Panc1 (cell line): ENCODE data around the gene PRRX2. TPM values are rescaled to one million over a fixed set of nuclear protein-coding genes. Genes with fewer than 3 reads are reported as not detected.
"Not testable (repeated sequence)": the region's sequence is repeated elsewhere in the genome, so short reads cannot be mapped to it uniquely, and the experiment has no call there.

ENCODE experiments used
- ATAC-seq: fragments of 200-7000 bp; cut with Tn5 transposase; 2 replicates; pipeline ENCODE4 v1.9.1; 2020; ENCODE audit warnings: mild to moderate bottlenecking, moderate library complexity
- BruUV-seq: library from RNA; stranded (reverse); fragments of 400-500 nt; replicated peaks from 2 replicates; lab custom pipeline; 2021; lab: Mats Ljungman, UMichigan
- CTCF ChIA-PET: fragments of 300-600 bp; sonication (Branson Sonifier 250); formaldehyde crosslinking; loops from one replicate; lab custom pipeline; 2022; ENCODE audit warnings: antibody characterized with exemption; lab: Charles Lee
- POLR2A ChIA-PET: fragments of 300-600 bp; sonication (Branson Sonifier 250); formaldehyde crosslinking; loops from one replicate; lab custom pipeline; 2022; ENCODE audit warnings: antibody characterized with exemption; lab: Charles Lee
- DNase-seq: peaks from one replicate; pipeline ENCODE4 v3.0.0-alpha.2; 2010; ENCODE audit warnings: low read depth, low spot score
- H3K27ac ChIP-seq: 2 replicates; pipeline ENCODE4 v1.5.1; 2011; ENCODE audit warnings: mild to moderate bottlenecking, low read length, inconsistent platforms
- H3K27me3 ChIP-seq: fragments of 200-500 bp; sonication (Bioruptor generic); 2 replicates; pipeline ENCODE4 v1.6.0; 2014; ENCODE audit warnings: low read length, inconsistent platforms; ENCODE audit not compliant: control insufficient read depth, insufficient read depth
- H3K36me3 ChIP-seq: fragments of 200-500 bp; sonication (Bioruptor generic); 2 replicates; pipeline ENCODE4 v1.5.1; 2014; ENCODE audit warnings: inconsistent platforms, mild to moderate bottlenecking, low read length, moderate library complexity; ENCODE audit not compliant: control insufficient read depth, insufficient read depth
- H3K4me1 ChIP-seq: 2 replicates; pipeline ENCODE4 v1.5.1; 2011; ENCODE audit warnings: inconsistent platforms, mild to moderate bottlenecking, low read length, moderate library complexity; ENCODE audit not compliant: control insufficient read depth, insufficient read depth
- H3K4me3 ChIP-seq, 2 experiments: 2 replicates each; pipeline ENCODE4 v1.5.1; 2011 to 2012; ENCODE audit warnings: low read depth in 2 of 2, low read length in 2 of 2, mild to moderate bottlenecking in 2 of 2, inconsistent platforms in 1 of 2, moderate library complexity in 1 of 2
- H3K9me3 ChIP-seq: fragments of 200-500 bp; sonication (Bioruptor generic); 2 replicates; pipeline ENCODE4 v1.5.1; 2014; ENCODE audit warnings: low read depth, mild to moderate bottlenecking, inconsistent platforms, low read length, moderate library complexity; ENCODE audit not compliant: control insufficient read depth, insufficient read depth
- POLR2AphosphoS5 ChIP-seq: IDR thresholded peaks from 2 replicates; pipeline ENCODE4 v1.6.1; 2012; ENCODE audit warnings: mild to moderate bottlenecking, low read depth, low read length, moderate library complexity
- REST ChIP-seq, 2 experiments: IDR thresholded peaks; 2 replicates each; pipeline ENCODE4 v1.6.1; 2011 to 2012; ENCODE audit warnings: low read depth in 2 of 2, control low read depth in 1 of 2, low read length in 1 of 2, mild to moderate bottlenecking in 1 of 2, moderate library complexity in 1 of 2; ENCODE audit not compliant: insufficient read depth in 1 of 2
- SIN3A ChIP-seq: IDR thresholded peaks from 2 replicates; pipeline ENCODE4 v1.6.1; 2012; ENCODE audit warnings: low read depth, mild to moderate bottlenecking, low read length, moderate library complexity, borderline replicate concordance; ENCODE audit not compliant: insufficient read depth
- TCF7L2 ChIP-seq: IDR thresholded peaks from 2 replicates; pipeline ENCODE4 v1.6.1; 2011; ENCODE audit warnings: mild to moderate bottlenecking, low read depth, low read length, inconsistent platforms
- in situ Hi-C: cut with HindIII; loops from 2 replicates; pipeline ENCODE4 v1.10.0; 2016; ENCODE audit warnings: low sequenced_read_pairs, low pct_unique_long_range_greater_than_20kb
- intact Hi-C: fragments of 100-400 bp; cut with micrococcal nuclease; formaldehyde crosslinking; loops from one replicate; pipeline ENCODE4 v1.10.0; 2022; ENCODE audit not compliant: unreplicated experiment
- total RNA-seq: library from RNA; stranded (reverse); gene quantifications from one replicate; pipeline ENCODE4 v1.2.1, GENCODE V29; 2021; ENCODE audit not compliant: unreplicated experiment
- TF ChIP-seq, protein P1 (sequence below): fragments of 450-650 bp; IDR thresholded peaks from 2 replicates; pipeline ENCODE4 v1.5.1; 2017; ENCODE audit warnings: mild to moderate bottlenecking

PRRX2 gene
- total RNA-seq, 1 experiment from 2014 or later: 6.3 TPM

DNA sequence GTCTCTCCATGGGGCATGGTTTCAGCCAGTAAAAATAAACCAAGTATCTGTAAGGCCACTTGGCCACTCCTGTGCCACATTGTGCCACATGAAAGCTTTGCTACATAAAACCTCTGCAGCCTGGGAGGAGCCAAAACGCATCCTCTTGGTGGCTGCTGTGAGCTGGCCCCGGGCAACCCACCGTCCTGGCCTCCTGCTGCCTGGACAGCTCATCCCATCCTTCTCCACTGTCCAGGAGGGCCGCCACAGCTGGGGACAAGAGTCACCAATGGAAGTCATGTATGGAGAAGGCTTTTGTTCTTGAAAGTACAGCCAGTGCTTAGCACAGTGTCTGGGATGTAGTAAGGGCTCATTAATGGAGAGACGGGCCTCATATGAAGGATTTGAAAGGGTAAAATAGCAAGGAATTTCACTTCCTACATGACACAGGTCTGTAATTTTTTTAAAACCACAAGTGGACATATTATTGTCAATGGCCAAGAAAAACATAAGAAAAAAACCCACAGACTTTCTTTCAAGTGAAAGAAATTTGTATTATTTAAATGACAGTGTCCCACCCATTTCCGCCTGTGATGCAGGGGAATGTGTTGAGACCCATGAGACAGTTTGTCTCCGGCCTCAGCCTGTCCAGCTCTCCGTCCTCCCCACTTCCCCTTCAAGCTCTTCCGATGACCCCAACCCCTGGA is 80.8 kb downstream of the PRRX2 start:
- Histone ChIP-seq H3K27me3 (no peaks in the 10 kb centered on the region), H3K4me1 (no peaks in the 10 kb centered on the region), H3K4me3 (no peak overlapping the region), H3K27ac (no peak overlapping the region), H3K9me3 (no peaks in the 10 kb centered on the region), H3K36me3 (no peaks in the 10 kb centered on the region)
- no peak for ATAC-seq
- DNase-seq: no peak
- in situ Hi-C loops (no loop called here), intact Hi-C loops (no loop called here)
- CTCF ChIA-PET: no interaction called here
- TF ChIP-seq REST (IDR thresholded peaks at IDR 0.05; ENCODE audit: insufficient read depth in 1 of 2, low read depth in 2 of 2, low read length in 1 of 2) (no peak), POLR2AphosphoS5 (no peak), SIN3A (no peak), TCF7L2 (no peak)
- TF ChIP-seq, protein P1, sequence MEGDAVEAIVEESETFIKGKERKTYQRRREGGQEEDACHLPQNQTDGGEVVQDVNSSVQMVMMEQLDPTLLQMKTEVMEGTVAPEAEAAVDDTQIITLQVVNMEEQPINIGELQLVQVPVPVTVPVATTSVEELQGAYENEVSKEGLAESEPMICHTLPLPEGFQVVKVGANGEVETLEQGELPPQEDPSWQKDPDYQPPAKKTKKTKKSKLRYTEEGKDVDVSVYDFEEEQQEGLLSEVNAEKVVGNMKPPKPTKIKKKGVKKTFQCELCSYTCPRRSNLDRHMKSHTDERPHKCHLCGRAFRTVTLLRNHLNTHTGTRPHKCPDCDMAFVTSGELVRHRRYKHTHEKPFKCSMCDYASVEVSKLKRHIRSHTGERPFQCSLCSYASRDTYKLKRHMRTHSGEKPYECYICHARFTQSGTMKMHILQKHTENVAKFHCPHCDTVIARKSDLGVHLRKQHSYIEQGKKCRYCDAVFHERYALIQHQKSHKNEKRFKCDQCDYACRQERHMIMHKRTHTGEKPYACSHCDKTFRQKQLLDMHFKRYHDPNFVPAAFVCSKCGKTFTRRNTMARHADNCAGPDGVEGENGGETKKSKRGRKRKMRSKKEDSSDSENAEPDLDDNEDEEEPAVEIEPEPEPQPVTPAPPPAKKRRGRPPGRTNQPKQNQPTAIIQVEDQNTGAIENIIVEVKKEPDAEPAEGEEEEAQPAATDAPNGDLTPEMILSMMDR: no peak
- no TSS peak for BruUV-seq
- POLR2A ChIA-PET: no interaction called here

- H3K4me1 ChIP-seq: no peaks in the 10 kb centered on the region; the same call in none of the 2 replicates
- H3K4me3 ChIP-seq: no peak overlapping the region
- ChIA-PET CTCF (interaction anchor here (0.6 kb wide), 1 partner anchor 12 kb away, joined by 4 read pairs; no protein-coding TSS in a partner anchor), POLR2A (no interaction called here)
- H3K27ac ChIP-seq: no peak overlapping the region
- TF ChIP-seq POLR2AphosphoS5 (no peak), REST (IDR thresholded peaks at IDR 0.05; ENCODE audit: insufficient read depth in 1 of 2, low read depth in 2 of 2, low read length in 1 of 2) (no peak), SIN3A (no peak), TCF7L2 (no peak)
- TF ChIP-seq, protein P1: no peak
- BruUV-seq: no TSS peak
- no peaks in the 10 kb centered on the region; the same call in 1 of the 2 replicates for H3K36me3 ChIP-seq
- in situ Hi-C loops (no loop called here), intact Hi-C loops (no loop called here)
- ATAC-seq: no peak
- H3K27me3 ChIP-seq: no peaks in the 10 kb centered on the region
- DNase-seq: no peak
- no peaks in the 10 kb centered on the region for H3K9me3 ChIP-seq
These were observed 82.8 kb downstream of the PRRX2 start for GRCh38 chr9:129748249-129748648.

- BruUV-seq, H3K4me3 ChIP-seq, DNase-seq, H3K36me3 ChIP-seq, H3K4me1 ChIP-seq, intact Hi-C loops, H3K27ac ChIP-seq, ATAC-seq, in situ Hi-C loops, H3K9me3 ChIP-seq, H3K27me3 ChIP-seq, POLR2A ChIA-PET: not testable (repeated sequence)
- CTCF ChIA-PET: interaction anchor here (0.6 to 0.7 kb wide), 2 partner anchors 9 to 11 kb away, joined by 3 to 4 read pairs; no protein-coding TSS in a partner anchor
These were observed 83.6 kb downstream of the PRRX2 start for GRCh38 chr9:129749052-129749451.
